ENCODE data around the gene TMEM208.

TMEM208 gene

DNA sequence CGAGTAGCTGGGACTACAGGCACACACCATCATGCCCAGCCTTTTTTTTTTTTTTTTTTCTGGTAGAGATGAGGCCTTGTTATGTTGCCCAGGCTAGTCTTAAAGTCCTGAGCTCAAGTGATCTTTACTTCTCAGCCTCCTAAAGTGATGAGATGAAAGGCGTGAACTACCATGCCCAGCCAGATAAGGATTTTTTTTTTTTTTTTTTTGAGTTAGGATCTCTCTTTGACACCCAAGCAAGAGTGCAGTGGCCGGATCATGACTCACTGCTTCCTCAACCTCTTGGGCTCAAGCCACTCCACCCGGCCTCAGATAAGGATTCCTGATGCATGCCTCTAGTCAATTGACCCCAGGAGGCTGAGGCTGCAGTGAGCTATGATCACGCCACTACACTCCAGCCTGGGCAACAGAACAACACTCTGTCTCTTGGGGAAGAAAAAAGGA lies 41.2 kb downstream of the TMEM208 start:
- Histone ChIP-seq H3K4me3 (ENCODE audit: low read depth, low read length) (no peak overlapping the region), H3K4me1 (no peaks in the 10 kb centered on the region), H3K27me3 (peaks cover 3% of the 10 kb centered on the region; the same call in 1 of the 2 replicates), H3K9me3 (no peaks in the 10 kb centered on the region), H3K36me3 (no peaks in the 10 kb centered on the region)
- no peak for DNase-seq
- TF ChIP-seq, protein P1, sequence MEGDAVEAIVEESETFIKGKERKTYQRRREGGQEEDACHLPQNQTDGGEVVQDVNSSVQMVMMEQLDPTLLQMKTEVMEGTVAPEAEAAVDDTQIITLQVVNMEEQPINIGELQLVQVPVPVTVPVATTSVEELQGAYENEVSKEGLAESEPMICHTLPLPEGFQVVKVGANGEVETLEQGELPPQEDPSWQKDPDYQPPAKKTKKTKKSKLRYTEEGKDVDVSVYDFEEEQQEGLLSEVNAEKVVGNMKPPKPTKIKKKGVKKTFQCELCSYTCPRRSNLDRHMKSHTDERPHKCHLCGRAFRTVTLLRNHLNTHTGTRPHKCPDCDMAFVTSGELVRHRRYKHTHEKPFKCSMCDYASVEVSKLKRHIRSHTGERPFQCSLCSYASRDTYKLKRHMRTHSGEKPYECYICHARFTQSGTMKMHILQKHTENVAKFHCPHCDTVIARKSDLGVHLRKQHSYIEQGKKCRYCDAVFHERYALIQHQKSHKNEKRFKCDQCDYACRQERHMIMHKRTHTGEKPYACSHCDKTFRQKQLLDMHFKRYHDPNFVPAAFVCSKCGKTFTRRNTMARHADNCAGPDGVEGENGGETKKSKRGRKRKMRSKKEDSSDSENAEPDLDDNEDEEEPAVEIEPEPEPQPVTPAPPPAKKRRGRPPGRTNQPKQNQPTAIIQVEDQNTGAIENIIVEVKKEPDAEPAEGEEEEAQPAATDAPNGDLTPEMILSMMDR (IDR thresholded peaks at IDR 0.05; ENCODE audit: low read depth, low read length) = no peak

DNA sequence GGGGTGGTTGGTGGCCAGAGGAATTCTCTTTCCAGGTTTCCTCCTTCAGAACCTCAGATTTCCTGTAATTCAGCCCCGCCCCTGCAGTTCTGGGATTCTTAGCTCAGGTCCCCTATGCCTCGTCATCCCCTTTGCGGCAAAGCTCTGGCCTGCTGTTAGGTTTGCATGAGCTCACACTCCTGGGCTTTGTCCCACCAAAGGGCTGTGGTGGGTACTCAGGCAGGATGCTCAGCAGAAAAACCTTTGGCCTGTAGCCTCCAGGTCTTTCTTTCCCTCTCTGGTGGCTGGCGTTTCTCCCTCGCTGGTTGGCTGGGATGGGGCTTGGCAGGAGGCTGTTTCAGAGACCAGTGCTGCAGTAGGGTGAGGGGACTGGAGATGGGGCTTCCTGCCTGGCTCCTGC lies 42.8 kb downstream of the TMEM208 start:
- no peaks in the 10 kb centered on the region for H3K9me3 ChIP-seq
- H3K36me3 ChIP-seq = no peaks in the 10 kb centered on the region
- TF ChIP-seq, protein P1 (IDR thresholded peaks at IDR 0.05; ENCODE audit: low read depth, low read length) = no peak
- H3K4me3 ChIP-seq (ENCODE audit: low read depth, low read length) = no peak overlapping the region
- H3K27me3 ChIP-seq = peaks cover 3% of the 10 kb centered on the region; the same call in 1 of the 2 replicates
- H3K4me1 ChIP-seq = no peaks in the 10 kb centered on the region
- DNase-seq = no peak

DNA sequence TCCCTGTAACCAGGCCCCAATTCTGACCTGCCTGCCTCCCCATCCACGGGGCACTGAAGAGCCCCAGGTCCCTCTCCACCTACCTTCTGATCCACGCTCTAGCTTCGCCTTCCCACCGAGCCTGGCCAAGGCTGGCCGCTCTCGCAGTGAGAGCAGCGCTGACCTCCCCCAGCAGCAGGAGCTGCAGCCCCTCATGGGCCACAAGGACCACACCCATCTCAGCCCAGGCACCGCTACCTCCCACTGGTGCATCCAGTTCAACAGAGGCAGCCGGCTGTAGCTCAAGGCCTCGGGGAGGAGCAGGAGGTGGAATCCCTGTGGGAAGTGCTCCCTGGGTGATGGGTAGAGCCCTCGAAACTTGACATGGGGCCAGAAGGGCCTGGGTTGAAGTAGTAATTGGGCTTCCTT lies 44.0 kb downstream of the TMEM208 start:
- no peaks in the 10 kb centered on the region for H3K36me3 ChIP-seq
- TF ChIP-seq, protein P1 (IDR thresholded peaks at IDR 0.05; ENCODE audit: low read depth, low read length) = no peak
- peaks cover 3% of the 10 kb centered on the region; the same call in 1 of the 2 replicates for H3K27me3 ChIP-seq
- no peak for DNase-seq
- H3K9me3 ChIP-seq = no peaks in the 10 kb centered on the region
- no peak overlapping the region for H3K4me3 ChIP-seq (ENCODE audit: low read depth, low read length)
- no peaks in the 10 kb centered on the region for H3K4me1 ChIP-seq

DNA sequence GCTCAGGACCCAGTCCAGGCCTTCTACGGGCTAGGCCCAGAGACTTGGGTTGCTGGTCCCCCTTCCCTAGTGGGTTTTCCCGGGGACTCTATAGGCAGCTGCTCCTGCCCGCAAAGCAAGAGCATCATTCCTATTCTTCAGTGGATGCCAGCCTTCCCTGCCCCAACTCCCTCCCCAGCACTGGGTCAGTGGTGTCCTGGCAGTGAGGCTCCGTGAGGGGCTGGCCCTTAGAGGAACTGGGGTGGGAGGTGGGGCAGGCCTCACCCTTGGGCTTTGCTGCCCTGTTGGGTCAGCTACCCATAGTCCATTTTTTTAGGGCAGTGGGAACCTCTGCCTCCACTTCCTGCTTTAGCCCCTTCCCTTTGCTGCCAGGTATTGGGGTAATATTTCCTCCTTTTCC lies 44.5 kb downstream of the TMEM208 start:
- Histone ChIP-seq H3K4me1 (no peaks in the 10 kb centered on the region), H3K36me3 (no peaks in the 10 kb centered on the region), H3K27me3 (peaks cover 3% of the 10 kb centered on the region; the same call in 1 of the 2 replicates), H3K9me3 (no peaks in the 10 kb centered on the region), H3K4me3 (ENCODE audit: low read depth, low read length) (no peak overlapping the region)
- DNase-seq = no peak
- TF ChIP-seq, protein P1 (IDR thresholded peaks at IDR 0.05; ENCODE audit: low read depth, low read length) = no peak

DNA sequence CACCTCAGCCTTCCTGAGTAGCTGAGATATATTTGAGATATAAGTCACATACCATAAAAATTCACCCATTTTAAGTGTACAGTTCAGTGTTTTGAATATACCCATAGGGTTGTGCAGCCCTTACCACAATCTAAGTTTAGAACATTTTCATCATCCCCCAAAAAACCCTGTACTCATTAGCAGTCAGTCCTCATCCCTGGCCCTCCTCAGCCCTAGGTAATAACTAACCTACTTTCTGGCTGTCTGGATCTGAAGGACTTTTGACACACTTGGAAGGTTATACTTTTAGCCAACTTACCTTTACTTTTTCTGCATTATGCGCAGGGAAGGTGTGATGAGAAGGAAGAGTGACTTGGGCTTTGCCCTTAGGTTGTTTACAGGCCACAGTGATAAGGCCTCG lies 48.4 kb downstream of the TMEM208 start:
- Histone ChIP-seq H3K4me3 (ENCODE audit: low read depth, low read length) (no peak overlapping the region), H3K4me1 (no peaks in the 10 kb centered on the region), H3K9me3 (no peaks in the 10 kb centered on the region), H3K27me3 (no peaks in the 10 kb centered on the region), H3K36me3 (no peaks in the 10 kb centered on the region; the same call in 1 of the 2 replicates)
- no peak for DNase-seq
- TF ChIP-seq, protein P1 (IDR thresholded peaks at IDR 0.05; ENCODE audit: low read depth, low read length) = no peak

DNA sequence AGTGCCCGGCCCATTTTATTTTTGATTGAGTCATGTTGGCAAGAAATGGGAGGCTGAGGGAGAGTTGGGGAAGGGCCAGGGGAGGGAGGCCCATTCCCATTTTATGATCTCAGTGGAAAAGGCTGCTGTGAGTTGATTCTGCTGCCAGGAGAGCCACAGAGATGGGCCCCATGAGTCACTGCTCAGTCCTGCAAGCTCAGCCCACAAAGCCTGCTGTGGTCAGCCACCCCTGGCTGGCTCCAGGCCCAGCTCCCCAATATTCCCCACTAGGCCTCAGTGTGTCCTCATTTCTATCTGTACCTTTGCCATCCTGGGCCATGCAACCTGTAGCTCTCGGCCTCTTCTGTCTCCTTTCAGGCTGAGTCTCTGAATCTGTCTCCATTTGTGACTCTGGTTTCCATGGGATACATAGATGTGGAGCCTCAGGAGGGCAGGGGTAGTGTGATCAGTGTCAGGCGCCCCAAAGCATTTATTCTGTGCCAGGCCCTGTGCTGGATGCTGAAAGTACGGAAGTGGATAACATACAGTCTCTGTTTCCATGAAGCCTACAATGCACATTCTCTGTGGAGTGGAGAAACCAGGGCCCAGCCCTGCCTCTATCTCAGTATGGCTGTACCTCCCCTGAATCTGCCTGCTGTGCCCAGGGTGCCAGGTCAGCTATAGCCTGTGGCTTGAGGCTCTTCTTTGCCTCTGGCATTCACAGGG lies 50.5 kb downstream of the TMEM208 start:
- Histone ChIP-seq H3K4me3 (ENCODE audit: low read depth, low read length) (no peak overlapping the region), H3K4me1 (no peaks in the 10 kb centered on the region), H3K27me3 (no peaks in the 10 kb centered on the region), H3K9me3 (no peaks in the 10 kb centered on the region), H3K36me3 (no peaks in the 10 kb centered on the region; the same call in 1 of the 2 replicates)
- TF ChIP-seq, protein P1 (IDR thresholded peaks at IDR 0.05; ENCODE audit: low read depth, low read length) = no peak
- DNase-seq = no peak

All from BE2C (cell line).